ENCODE measurements around the gene LHX3.

LHX3 gene
- 0 to 0.07 (median 0) reads per million in 18 experiments for total RNA-seq

GRCh38 chr9:136204838-136205706, at the start of gene LHX3:
Gene LHX3, minus strand, starts transcription at chr9:136205128. Its CDS starts 116 bp downstream, at chr9:136205012.
- DNase-seq: peak in 1 of 2 donors; percentile 4

GRCh38 chr9:136253246-136254130, 48.6 kb upstream of the LHX3 start:
- no peak for DNase-seq

GRCh38 chr9:136252846-136253245, 47.9 kb upstream of the LHX3 start:
- no peak for DNase-seq

- DNase-seq: no peak
Observed at GRCh38 chr9:136252281-136252680, 47.4 kb upstream of the LHX3 start.

- no peak for DNase-seq
Observed at GRCh38 chr9:136251264-136252115, 46.6 kb upstream of the LHX3 start.

- DNase-seq: no peak
Observed at GRCh38 chr9:136250676-136251075, 45.7 kb upstream of the LHX3 start.

- no peak for DNase-seq
Observed at GRCh38 chr9:136249877-136250559, 45.1 kb upstream of the LHX3 start.

GRCh38 chr9:136248951-136249876, 44.3 kb upstream of the LHX3 start:
- DNase-seq: no peak

- DNase-seq: no peak
Observed at GRCh38 chr9:136247947-136248637, 43.2 kb upstream of the LHX3 start.

- no peak for DNase-seq
Observed at GRCh38 chr9:136247551-136247916, 42.6 kb upstream of the LHX3 start.

- DNase-seq: no peak
Observed at GRCh38 chr9:136246849-136247550, 42.1 kb upstream of the LHX3 start.

- DNase-seq: peak; percentile 65 to 88
Observed at GRCh38 chr9:136245219-136246150, 40.6 kb upstream of the LHX3 start, which contains the start of gene QSOX2. Gene QSOX2, minus strand, starts transcription at chr9:136245812. Its CDS starts 9 bp downstream, at chr9:136245803.

- no peak for DNase-seq
Observed at GRCh38 chr9:136244969-136245218, 40.0 kb upstream of the LHX3 start.

- DNase-seq: peak in 1 of 2 donors; percentile 11
Observed at GRCh38 chr9:136244122-136244968, 39.4 kb upstream of the LHX3 start.

- no peak for DNase-seq
Observed at GRCh38 chr9:136243631-136244030, 38.7 kb upstream of the LHX3 start.

- DNase-seq: no peak
Observed at GRCh38 chr9:136242918-136243525, 38.1 kb upstream of the LHX3 start.

GRCh38 chr9:136242248-136242647, 37.3 kb upstream of the LHX3 start:
- no peak for DNase-seq

Measured in inflammatory macrophage (primary cell).